ENCODE results near the gene PRKCG. TPM values are rescaled to one million over a fixed set of nuclear protein-coding genes. Genes with fewer than 3 reads are reported as not detected.
A peak's percentile ranks its signal among the peaks of the same experiment; 100 is the strongest.

Gene PRKCG
- total and polyA plus RNA-seq, 2 donors from 2014 or later = not detected

GRCh38 chr19:53908935-53909415, 27.0 kb downstream of the PRKCG start, which contains the start of gene CACNG7:
Gene CACNG7, plus strand, starts transcription at chr19:53909278. Its CDS starts 3,554 bp downstream, at chr19:53912832.
- Histone ChIP-seq H3K4me3 (ENCODE audit: low read length in 3 of 3) (no peak within 1 kb of the TSS), H3K9ac (ENCODE audit: low read length in 3 of 3) (no peak within 1 kb of the TSS), H3K9me3 (ENCODE audit: control insufficient read depth in 2 of 3, insufficient read depth in 1 of 3, low read length in 3 of 3) (no peaks in the 10 kb centered on the region), H3K4me1 (ENCODE audit: control insufficient read depth in 2 of 3, insufficient read depth in 2 of 3, low read depth in 1 of 3, low read length in 3 of 3) (no peaks in the 10 kb centered on the region), H3K27ac (ENCODE audit: low read depth in 2 of 2, low read length in 2 of 2) (no peak within 1 kb of the TSS), H3K27me3 (ENCODE audit: control insufficient read depth, insufficient read depth, low read length) (peaks cover 28% of the 10 kb centered on the region), H3K36me3 (ENCODE audit: control insufficient read depth in 2 of 3, insufficient read depth in 3 of 3, low read length in 3 of 3) (no peaks in the 10 kb centered on the region)
- TF ChIP-seq, protein P1, sequence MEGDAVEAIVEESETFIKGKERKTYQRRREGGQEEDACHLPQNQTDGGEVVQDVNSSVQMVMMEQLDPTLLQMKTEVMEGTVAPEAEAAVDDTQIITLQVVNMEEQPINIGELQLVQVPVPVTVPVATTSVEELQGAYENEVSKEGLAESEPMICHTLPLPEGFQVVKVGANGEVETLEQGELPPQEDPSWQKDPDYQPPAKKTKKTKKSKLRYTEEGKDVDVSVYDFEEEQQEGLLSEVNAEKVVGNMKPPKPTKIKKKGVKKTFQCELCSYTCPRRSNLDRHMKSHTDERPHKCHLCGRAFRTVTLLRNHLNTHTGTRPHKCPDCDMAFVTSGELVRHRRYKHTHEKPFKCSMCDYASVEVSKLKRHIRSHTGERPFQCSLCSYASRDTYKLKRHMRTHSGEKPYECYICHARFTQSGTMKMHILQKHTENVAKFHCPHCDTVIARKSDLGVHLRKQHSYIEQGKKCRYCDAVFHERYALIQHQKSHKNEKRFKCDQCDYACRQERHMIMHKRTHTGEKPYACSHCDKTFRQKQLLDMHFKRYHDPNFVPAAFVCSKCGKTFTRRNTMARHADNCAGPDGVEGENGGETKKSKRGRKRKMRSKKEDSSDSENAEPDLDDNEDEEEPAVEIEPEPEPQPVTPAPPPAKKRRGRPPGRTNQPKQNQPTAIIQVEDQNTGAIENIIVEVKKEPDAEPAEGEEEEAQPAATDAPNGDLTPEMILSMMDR (IDR thresholded peaks at IDR 0.05; ENCODE audit: borderline replicate concordance, extremely low read depth, insufficient read depth) = no peak
- intact Hi-C loops (cut with DNase I) = no loop called here
- DNase-seq = peak in 1 of 5 donors; percentile 34
- no peak for FAIRE-seq

DNA sequence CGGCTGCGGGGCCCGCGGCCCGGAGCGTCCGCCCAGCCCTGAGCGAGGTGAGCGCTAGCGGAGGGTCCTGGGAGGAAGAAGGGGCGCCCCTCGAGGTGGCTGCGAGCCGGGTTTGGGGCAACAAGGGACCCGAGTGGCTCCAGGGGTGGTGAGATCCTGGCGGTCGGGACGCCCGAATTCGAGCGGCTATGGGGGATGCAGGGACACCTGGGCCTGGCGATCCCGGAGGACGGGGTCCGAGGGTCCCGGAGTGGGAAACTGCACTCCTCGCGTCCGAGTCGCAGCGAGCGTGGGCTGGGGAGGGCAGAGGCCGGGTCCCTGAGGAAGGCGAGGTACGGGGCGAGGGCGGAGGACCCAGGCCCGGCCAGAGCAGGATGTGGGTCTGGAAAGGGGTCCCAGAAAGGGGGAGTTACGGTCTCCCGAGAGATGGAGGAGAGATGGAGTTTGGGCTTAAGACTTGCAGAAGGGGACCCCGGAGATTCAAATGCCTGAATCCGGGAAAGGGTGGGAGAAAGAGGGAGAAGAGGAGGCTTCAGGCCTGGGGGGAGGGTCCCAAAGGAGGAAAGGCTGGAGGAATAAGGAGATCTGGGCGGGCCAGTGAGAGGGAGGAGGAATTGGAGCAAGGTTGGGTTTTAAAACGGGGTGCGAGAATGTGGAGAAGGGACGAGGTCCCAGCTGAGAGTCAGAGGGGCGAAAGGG, 27.6 kb downstream of the PRKCG start:
- Histone ChIP-seq H3K9ac (ENCODE audit: low read length in 3 of 3) (no peak overlapping the region), H3K36me3 (ENCODE audit: control insufficient read depth in 2 of 3, insufficient read depth in 3 of 3, low read length in 3 of 3) (no peaks in the 10 kb centered on the region), H3K4me3 (ENCODE audit: low read length in 3 of 3) (no peak overlapping the region), H3K27ac (ENCODE audit: low read depth in 2 of 2, low read length in 2 of 2) (no peak overlapping the region), H3K9me3 (ENCODE audit: control insufficient read depth in 2 of 3, insufficient read depth in 1 of 3, low read length in 3 of 3) (no peaks in the 10 kb centered on the region), H3K27me3 (ENCODE audit: control insufficient read depth, insufficient read depth, low read length) (peaks cover 28% of the 10 kb centered on the region), H3K4me1 (ENCODE audit: control insufficient read depth in 2 of 3, insufficient read depth in 2 of 3, low read depth in 1 of 3, low read length in 3 of 3) (no peaks in the 10 kb centered on the region)
- intact Hi-C loops (cut with DNase I) = no loop called here
- TF ChIP-seq, protein P1 (IDR thresholded peaks at IDR 0.05; ENCODE audit: borderline replicate concordance, extremely low read depth, insufficient read depth) = no peak
- FAIRE-seq (no peak), DNase-seq (peak in 1 of 5 donors; percentile 70)

DNA sequence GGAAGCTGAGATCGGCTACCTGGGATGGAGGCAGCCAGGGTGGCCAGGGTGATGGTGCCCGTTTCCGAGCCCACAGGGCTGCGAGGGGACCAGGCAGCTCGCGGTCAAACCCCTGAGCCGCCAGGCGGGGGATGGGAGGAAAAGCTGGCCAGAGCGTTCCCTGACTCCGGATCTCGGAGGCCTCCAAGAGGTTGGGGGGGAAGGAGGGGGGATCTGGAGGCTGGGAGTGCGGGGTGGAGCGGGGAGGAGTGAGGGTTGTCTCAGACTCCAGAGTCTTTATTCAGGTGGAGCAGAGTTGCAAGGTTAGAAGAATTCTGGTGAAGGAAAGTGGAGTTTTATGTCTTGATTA, 28.1 kb downstream of the PRKCG start:
- Histone ChIP-seq H3K27me3 (ENCODE audit: control insufficient read depth, insufficient read depth, low read length) (peaks cover 28% of the 10 kb centered on the region), H3K9ac (ENCODE audit: low read length in 3 of 3) (no peak overlapping the region), H3K9me3 (ENCODE audit: control insufficient read depth in 2 of 3, insufficient read depth in 1 of 3, low read length in 3 of 3) (no peaks in the 10 kb centered on the region), H3K27ac (ENCODE audit: low read depth in 2 of 2, low read length in 2 of 2) (no peak overlapping the region), H3K36me3 (ENCODE audit: control insufficient read depth in 2 of 3, insufficient read depth in 3 of 3, low read length in 3 of 3) (no peaks in the 10 kb centered on the region), H3K4me1 (ENCODE audit: control insufficient read depth in 2 of 3, insufficient read depth in 2 of 3, low read depth in 1 of 3, low read length in 3 of 3) (no peaks in the 10 kb centered on the region), H3K4me3 (ENCODE audit: low read length in 3 of 3) (no peak overlapping the region)
- TF ChIP-seq, protein P1 (IDR thresholded peaks at IDR 0.05; ENCODE audit: borderline replicate concordance, extremely low read depth, insufficient read depth) = no peak
- DNase-seq (peak in 1 of 5 donors; percentile 54), FAIRE-seq (no peak)
- intact Hi-C loops (cut with DNase I) = no loop called here

Data from kidney (tissue), 14 donors.